Lung (tissue), 12 donors: ENCODE results near the gene YAF2. TPM values are rescaled to one million over a fixed set of nuclear protein-coding genes. Genes with fewer than 3 reads are reported as not detected.

Experiments
- ATAC-seq: fragments of 200-7000 bp; cut with Tn5 transposase; one replicate; pipeline ENCODE4 v1.9.1; 2020; ENCODE audit warnings: moderate number of reproducible peaks; ENCODE audit not compliant: insufficient read depth, low FRiP score
- DNase-seq, 3 donors: peaks; one replicate each; pipeline ENCODE4 v3.0.0-alpha.2; 2013 to 2017
- H3K27ac ChIP-seq, 2 donors: one replicate each; pipeline ENCODE4 v1.5.1; 2013; ENCODE audit warnings: mild to moderate bottlenecking in 2 of 2, moderate library complexity in 2 of 2, control low read depth in 1 of 2, inconsistent platforms in 1 of 2, low read depth in 1 of 2, low read length in 1 of 2
- H3K27me3 ChIP-seq, 3 donors: one replicate each; pipeline ENCODE4 v1.5.1; 2013; ENCODE audit warnings: low read length in 2 of 3; ENCODE audit not compliant: control insufficient read depth in 3 of 3, insufficient read depth in 3 of 3
- H3K36me3 ChIP-seq, 4 donors: one replicate each; pipeline ENCODE4 v1.5.1; 2013; ENCODE audit warnings: low read length in 4 of 4, mild to moderate bottlenecking in 1 of 4, moderate library complexity in 1 of 4; ENCODE audit not compliant: control insufficient read depth in 4 of 4, insufficient read depth in 4 of 4
- H3K4me1 ChIP-seq, 5 donors: one replicate each; pipeline ENCODE4 v1.5.1; 2013; ENCODE audit warnings: low read length in 5 of 5, mild to moderate bottlenecking in 2 of 5, moderate library complexity in 1 of 5; ENCODE audit not compliant: control insufficient read depth in 5 of 5, insufficient read depth in 5 of 5
- H3K4me3 ChIP-seq: one replicate; pipeline ENCODE4 v1.5.1; 2013; ENCODE audit warnings: mild to moderate bottlenecking, control low read depth, moderate library complexity
- H3K9ac ChIP-seq, 2 donors: one replicate each; pipeline ENCODE4 v1.5.1; 2013; ENCODE audit warnings: low read length in 2 of 2, control low read depth in 1 of 2; ENCODE audit not compliant: insufficient read depth in 1 of 2
- H3K9me3 ChIP-seq, 4 donors: one replicate each; pipeline ENCODE4 v1.5.1; 2013; ENCODE audit warnings: low read length in 3 of 4, mild to moderate bottlenecking in 1 of 4, moderate library complexity in 1 of 4; ENCODE audit not compliant: control insufficient read depth in 4 of 4, insufficient read depth in 3 of 4
- CTCF ChIP-seq: IDR thresholded peaks from 2 replicates; pipeline ENCODE4 v1.5.1; 2012; ENCODE audit warnings: mild to moderate bottlenecking; ENCODE audit errors: control extremely low read depth, extremely low read depth
- WGBS, 2 donors: extraction: QIAGEN DNeasy Blood & Tissue Kit; methylation state at CpG; one replicate each; pipeline ENCODE4 v1.1.7; 2013; 5-methylcytosine and 5-hydroxymethylcytosine counted together
- polyA plus RNA-seq, 2 donors: library from polyadenylated mRNA; stranded (reverse); fragments of 200-250 nt; gene quantifications; one replicate each; pipeline ENCODE4 v1.2.1, GENCODE V29; 2013
- total RNA-seq, 2 donors: library from RNA; depleted of rRNA in 1 of 2; stranded (reverse); fragments of >200 nt in 1 of 2; gene quantifications; one replicate each; pipeline ENCODE4 v1.2.1, GENCODE V29; 2014 to 2021
- donor health status: control.
- donor health status: control.
- donor health status: Bipolar disorder and iron deficiency.
- donor health status: healthy.
- donor health status: DM: yes; HTN: yes; CAD: no.

The YAF2 gene
- total and polyA plus RNA-seq, 4 donors: 9.4 to 27.9 (median 19.0) TPM

GRCh38 chr12:42204362-42204761 lies 33.7 kb downstream of the YAF2 start:
- Histone ChIP-seq H3K27me3 (no peaks in the 10 kb centered on the region), H3K9me3 (no peaks in the 10 kb centered on the region), H3K27ac (no peak overlapping the region), H3K4me3 (no peak overlapping the region), H3K9ac (no peak overlapping the region), H3K4me1 (peaks cover 0 to 3% (median 0%) of the 10 kb centered on the region in 5 donors), H3K36me3 (peaks cover 0 to 4% (median 2%) of the 10 kb centered on the region in 4 donors)
- ATAC-seq (no peak), DNase-seq (no peak)
- TF ChIP-seq CTCF: no peak
- WGBS, 2 donors: 87 to 91% methylated on average over 1 of the region's 1 CpG

GRCh38 chr12:42201063-42201462 lies 37.0 kb downstream of the YAF2 start:
- H3K9me3 ChIP-seq: no peaks in the 10 kb centered on the region
- ATAC-seq: no peak
- H3K27me3 ChIP-seq: no peaks in the 10 kb centered on the region
- WGBS, 2 donors: 95 to 98% methylated on average over 2 of the region's 2 CpGs
- H3K4me1 ChIP-seq: peaks cover 0 to 5% (median 0%) of the 10 kb centered on the region in 5 donors
- no peak overlapping the region for H3K9ac ChIP-seq
- DNase-seq: no peak
- no peak overlapping the region for H3K4me3 ChIP-seq
- no peak for TF ChIP-seq CTCF
- no peak overlapping the region for H3K27ac ChIP-seq
- peaks cover 1 to 6% (median 3%) of the 10 kb centered on the region in 4 donors for H3K36me3 ChIP-seq

- no peak overlapping the region for H3K4me3 ChIP-seq
- ATAC-seq: no peak
- no peaks in the 10 kb centered on the region for H3K27me3 ChIP-seq
- peaks cover 1 to 9% (median 5%) of the 10 kb centered on the region in 4 donors for H3K36me3 ChIP-seq
- no peak overlapping the region for H3K9ac ChIP-seq
- DNase-seq: no peak
- no peaks in the 10 kb centered on the region for H3K9me3 ChIP-seq
- no peak for TF ChIP-seq CTCF
- peaks cover 0 to 5% (median 0%) of the 10 kb centered on the region in 5 donors for H3K4me1 ChIP-seq
- no peak overlapping the region for H3K27ac ChIP-seq
Measured at GRCh38 chr12:42199007-42199406, 39.0 kb downstream of the YAF2 start.
